ENCODE results near the gene CHRM1.
A peak's percentile ranks its signal among the peaks of the same experiment; 100 is the strongest.

Gene CHRM1

DNA sequence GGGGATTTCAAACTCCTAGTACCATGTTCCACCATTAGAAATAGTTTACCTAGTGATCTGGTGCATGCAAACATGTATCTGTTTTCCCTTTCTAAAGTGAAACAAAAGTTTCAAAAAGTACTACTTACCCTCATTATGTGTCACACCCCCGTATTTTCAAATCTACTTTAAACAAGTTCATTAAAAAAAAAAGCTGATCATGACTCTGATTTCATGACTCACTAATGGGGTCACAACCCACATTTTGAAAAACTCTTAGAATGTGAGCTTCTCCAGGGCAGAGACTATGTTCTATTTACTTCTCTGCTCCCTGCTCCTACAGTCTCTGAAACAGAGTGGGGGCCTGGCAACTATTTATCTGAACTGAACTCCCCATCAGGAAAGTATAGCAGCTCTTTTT lies 18.2 kb downstream of the CHRM1 start:
- DNase-seq: no peak

DNA sequence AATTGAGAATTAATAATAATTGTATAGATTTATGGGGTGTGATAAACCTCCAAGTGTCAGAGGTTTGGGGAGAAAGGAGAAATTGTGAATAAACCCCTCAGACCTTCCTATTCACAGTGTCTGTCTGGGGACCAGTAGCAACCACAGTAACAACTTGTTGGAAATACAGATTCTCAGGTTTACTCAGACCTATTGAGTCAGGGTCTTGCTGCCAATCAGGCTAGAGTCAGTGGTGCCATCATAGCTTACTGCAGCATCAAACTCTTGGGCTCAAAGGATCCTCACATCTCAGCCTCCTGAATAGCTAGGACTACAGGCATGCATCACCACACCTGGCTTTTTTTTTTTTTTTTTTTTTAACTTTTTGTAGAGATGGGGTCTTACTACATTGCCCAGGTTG lies 23.1 kb downstream of the CHRM1 start:
- no peak for DNase-seq

DNA sequence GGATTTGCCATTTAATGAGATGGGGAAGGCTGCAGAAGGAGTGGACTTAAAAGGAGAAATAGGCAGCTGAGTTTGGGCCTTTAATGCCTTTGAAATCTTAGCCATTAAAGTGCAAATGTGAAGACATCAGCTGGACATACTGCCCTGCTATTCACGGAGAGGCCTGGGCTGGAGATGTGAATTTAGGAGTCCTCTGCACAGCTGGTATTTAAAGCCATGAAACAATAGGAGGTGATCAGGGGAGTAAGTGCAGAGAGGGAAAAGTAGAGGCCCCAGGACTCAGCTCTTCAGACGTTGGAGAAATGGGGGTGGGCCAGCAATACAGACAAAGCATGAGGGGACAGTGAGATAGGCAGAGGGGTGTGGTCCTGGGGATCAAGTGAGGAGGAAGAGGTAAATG lies 23.9 kb downstream of the CHRM1 start:
- DNase-seq: no peak

DNA sequence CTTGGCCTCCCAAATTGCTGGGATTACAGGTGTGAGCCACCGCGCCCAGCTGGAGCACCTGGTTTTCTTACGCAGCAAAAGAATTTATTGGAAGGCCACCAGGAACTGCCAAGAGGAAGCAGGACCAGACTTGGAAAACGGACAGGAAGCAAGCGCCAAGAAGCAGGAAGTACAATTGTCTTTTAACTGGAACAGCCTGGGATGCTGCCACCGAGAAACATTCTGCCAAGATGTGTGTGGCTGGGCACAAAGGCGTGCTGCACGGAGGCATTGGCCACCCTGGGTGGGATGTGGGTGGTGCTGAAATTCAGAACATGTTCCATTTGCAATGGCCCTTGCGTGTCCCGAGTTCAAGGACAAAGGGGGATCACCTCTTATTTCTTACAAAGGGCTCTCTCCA lies 25.1 kb downstream of the CHRM1 start:
- no peak for DNase-seq

DNA sequence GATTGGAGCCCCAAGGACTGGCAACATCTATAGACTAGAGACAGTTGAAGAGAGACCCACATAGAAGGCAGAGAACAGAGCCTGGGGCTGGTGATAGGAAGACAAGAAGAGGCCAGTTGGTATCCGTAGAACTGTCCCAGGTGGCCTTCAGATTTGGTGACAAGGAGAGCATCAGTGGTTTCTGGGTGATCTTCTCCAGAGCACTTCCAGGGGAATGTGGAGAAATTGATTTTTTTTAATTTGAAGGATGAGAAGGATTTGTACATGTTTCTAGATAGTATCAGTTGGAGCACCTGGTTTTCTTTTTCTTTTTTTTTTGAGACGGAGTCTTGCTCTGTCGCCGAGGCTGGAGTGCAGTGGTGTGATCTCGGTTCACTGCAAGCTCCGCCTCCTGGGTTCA lies 25.7 kb downstream of the CHRM1 start:
- no peak for DNase-seq

DNA sequence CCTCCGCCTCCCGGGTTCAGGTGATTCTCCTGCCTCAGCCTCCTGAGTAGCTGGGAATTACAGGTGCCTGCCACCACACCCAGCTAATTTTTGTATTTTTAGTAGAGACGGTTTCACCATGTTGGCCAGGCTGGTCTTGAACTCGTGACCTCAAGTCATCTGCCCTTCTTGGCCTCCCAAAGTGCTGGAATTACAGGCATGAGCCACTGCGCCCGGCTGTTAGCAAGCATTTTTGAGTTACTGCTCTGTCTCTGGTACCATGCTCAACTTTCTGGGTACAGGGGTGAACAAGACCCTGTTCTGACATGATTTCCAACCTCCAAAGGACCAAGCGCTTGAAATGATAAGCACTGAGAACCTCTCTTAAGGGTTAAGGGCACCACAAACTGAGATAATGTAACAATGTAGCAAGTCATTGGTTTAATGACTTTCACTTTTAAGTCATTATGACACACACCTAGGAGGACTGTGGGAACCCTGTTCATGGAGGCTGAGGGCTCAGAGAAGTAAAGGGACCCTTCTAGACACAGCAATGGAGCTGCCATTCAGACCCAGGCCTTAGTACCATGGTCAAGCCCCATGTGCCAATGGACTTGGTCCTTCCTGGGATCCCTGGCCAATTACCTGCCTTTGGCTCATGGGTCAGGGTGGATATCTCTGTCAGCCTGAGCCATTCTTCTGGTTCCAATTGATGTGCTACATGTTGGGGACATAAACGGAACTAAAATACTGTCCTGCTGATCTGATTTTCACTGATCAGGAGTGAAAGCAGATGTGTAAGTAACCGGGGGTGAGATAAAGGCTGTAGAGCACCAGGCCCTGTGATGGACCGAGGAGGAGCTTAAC lies 28.9 kb downstream of the CHRM1 start:
- no peak for DNase-seq

DNA sequence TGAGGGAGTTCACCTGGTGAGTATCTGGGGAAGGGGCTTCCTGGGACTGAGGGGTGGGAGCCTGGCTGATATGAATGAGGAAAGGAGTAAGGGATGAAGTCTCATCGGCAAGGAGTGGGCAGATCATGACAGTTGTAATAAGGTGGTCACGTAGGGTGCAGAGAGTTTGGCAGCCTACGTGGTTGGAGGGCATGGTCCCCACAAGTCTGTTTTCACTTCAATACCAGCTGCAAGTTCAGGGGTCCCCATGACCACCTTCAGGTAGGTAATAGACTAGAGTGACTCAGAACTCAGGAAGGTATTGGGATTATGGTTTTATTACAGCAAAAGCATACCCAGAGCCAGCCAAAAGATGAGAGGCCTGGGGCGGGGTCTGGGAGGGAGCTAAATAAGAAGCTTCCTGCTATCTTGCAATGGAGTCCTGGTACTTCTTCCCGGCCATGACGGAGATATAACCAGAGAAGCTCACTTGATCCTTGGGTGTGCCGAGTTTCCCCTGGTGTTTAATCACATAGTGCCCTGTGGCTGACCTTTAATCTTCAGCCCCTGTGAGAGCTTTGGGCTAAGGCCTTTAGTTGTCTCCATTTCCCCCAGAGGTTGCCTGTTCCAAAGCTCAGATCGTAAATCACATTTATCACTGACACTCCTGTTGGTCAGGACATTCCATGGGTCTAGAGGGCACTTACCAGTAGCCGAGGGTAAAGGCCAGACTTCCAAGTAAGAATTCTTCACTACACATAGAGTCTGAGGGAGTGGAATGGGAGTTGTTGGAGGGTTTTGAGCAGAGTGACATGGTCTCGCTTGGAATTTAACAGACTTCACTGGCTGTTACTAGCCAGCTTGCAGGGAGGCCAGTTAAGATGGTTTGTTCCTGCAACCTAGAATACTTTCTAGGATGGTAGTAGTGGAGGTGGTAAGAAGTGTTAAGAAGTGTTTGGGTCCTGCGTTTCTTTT lies 31.4 kb downstream of the CHRM1 start:
- peak; percentile 75 for DNase-seq

DNA sequence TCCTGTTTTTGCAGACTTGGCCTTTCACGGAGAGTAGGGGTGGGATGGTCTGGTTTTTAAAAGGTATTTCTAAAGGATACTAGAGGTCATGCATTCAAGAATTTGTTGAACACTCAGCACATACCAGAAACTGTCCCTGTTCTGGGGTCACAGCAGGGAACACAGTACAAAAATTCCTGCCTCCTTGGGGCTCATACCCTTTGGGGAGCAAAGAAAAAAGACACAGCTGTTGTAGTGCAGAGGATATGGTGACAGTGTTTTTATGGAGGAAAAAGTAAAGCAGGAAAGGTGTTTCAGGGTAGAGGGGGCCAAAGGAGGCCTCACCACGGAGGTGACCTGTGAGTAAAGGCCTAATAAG lies 32.1 kb downstream of the CHRM1 start:
- DNase-seq: no peak

DNA sequence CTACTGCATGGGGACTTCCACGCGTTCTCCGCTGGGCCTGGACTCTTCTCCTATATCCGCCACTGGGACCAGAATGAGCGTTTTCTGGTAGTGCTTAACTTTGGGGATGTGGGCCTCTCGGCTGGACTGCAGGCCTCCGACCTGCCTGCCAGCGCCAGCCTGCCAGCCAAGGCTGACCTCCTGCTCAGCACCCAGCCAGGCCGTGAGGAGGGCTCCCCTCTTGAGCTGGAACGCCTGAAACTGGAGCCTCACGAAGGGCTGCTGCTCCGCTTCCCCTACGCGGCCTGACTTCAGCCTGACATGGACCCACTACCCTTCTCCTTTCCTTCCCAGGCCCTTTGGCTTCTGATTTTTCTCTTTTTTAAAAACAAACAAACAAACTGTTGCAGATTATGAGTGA lies 32.8 kb downstream of the CHRM1 start:
- DNase-seq: no peak

DNA sequence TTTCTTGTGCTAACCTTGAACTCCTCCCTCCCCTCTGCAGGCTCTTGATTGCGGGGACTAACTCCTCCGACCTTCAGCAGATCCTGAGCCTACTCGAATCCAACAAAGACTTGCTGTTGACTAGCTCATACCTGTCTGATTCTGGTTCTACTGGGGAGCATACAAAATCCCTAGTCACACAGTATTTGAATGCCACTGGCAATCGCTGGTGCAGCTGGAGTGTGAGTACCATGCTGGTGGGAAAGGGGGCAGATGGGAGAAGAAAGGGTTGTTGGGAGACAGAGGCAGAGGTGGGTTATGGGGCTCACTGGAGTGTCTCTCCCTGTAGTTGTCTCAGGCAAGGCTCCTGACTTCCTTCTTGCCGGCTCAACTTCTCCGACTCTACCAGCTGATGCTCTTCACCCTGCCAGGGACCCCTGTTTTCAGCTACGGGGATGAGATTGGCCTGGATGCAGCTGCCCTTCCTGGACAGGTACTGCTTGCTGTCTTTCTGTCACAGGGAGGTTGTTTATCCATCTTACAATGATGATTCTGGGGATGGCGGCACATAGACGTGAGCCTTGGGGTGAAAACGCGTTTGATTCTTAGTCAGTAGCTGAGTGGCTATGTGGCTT lies 35.9 kb downstream of the CHRM1 start:
- DNase-seq: no peak

DNA sequence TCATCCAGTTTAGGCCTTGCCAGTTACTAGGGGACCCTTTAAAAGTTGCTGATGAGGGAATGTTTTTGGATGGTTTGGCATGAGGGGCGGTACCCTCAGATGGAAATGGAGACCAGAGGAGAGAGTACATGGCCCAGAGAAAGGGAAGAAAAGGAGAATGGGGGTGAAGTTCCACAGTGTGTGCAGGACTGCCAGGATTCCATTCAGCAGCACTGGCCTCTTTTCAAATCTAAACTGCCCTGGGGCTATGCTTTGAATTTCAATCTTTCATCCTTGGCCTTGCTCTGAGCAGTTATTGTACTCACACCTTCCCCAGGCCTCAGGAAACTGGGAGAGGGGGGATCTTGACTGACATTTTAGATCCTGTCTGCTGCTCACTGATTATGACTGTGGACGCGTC lies 37.5 kb downstream of the CHRM1 start:
- DNase-seq: no peak

DNA sequence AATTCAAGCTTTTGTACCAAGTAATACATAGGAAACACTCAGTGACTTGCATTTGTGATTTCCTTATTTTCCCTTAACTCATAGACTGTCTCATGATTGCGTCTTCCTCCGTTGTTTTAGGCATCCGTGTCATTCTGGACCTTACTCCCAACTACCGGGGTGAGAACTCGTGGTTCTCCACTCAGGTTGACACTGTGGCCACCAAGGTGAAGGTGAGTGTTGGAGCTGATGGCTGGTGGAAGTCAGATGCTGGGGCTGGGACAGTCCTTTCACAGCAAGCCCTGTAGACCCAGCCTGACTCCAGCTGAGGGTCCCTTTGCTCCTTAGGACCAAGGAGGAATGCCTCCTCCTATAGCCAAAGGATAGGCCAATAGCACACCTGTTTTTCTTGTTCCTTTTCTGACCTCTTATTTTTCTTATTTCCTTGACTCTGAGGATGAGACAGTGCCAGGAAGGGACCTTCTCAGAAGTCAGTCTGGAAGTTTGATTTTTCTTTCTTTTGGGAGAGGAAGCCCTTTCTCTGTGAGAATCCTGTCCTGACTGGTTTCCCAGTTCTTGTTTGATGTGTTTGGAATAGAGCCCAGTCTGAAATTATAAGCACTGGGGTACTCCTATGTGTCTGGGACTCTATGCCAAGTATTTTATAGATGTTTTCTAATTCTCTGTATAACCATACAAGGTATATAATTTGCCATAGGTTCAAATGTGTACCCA lies 38.2 kb downstream of the CHRM1 start:
- no peak for DNase-seq

DNA sequence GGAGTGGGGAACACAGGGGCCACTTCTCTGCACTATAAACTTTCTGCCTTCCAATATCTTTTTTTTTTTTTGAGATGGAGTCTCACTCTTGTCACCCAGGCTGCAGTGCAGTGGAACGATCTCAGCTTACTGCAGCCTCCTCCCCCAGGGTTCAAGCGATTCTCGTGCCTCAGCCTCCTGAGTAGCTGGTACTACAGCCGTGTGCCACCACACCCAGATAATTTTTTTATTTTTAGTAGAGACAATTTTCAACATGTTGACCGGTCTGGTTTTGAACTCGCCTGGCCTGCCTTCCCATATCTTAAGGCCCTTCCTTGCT lies 38.8 kb downstream of the CHRM1 start:
- DNase-seq: no peak

DNA sequence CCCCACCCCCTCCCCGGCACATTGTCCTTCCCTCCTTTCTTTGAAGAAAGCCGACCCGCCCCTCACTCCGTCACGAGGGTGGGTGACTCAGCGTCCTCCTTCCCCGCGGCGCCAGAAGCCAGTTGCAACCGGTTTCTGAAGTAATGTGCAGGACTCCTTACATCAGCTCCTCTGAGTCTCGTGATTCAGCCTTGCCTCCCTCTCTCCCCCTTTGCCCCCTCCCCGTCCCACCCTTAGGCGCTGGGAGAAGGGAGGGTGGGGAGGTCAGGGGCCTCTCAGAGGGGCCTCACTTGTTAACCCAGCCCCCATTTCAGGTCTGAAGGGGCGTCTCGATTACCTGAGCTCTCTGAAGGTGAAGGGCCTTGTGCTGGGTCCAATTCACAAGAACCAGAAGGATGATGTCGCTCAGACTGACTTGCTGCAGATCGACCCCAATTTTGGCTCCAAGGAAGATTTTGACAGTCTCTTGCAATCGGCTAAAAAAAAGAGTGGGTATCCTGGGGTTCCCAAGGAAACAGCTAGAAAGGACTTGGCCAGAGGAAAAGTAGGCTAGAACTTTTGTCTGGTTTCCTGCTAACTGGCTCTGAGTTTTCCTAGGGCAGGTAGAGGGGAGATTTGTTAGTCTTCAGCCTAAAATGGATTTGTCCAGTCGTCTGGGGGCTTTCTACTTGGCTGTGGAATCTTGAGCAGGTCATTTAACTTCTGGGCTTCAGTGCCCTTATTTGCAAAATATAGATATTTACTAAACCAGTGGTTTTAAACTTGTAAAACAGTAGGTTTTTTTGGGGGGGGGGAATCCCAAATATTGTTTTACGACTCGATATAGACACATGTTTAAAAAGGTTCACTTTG lies 39.4 kb downstream of the CHRM1 start:
- peak; percentile 95 for DNase-seq

DNA sequence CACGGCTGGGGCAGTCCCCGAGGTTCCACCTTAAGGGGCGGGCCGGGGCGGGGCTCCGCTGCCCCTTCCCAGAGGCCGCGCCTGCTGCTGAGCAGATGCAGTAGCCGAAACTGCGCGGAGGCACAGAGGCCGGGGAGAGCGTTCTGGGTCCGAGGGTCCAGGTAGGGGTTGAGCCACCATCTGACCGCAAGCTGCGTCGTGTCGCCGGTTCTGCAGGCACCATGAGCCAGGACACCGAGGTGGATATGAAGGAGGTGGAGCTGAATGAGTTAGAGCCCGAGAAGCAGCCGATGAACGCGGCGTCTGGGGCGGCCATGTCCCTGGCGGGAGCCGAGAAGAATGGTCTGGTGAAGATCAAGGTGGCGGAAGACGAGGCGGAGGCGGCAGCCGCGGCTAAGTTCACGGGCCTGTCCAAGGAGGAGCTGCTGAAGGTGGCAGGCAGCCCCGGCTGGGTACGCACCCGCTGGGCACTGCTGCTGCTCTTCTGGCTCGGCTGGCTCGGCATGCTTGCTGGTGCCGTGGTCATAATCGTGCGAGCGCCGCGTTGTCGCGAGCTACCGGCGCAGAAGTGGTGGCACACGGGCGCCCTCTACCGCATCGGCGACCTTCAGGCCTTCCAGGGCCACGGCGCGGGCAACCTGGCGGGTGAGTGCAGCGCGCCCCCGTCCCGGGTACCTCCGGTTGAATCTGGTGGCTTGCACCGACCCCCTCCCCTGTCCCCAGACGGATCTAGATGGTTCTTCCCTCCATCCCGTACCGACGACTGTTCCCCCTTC lies 40.2 kb downstream of the CHRM1 start, which contains the start of gene SLC3A2:
SLC3A2 (plus strand) TSS at position 94 of the 776 bp plus-strand sequence; CDS start at position 222, 128 bp downstream.
- DNase-seq: peak; percentile 92

DNA sequence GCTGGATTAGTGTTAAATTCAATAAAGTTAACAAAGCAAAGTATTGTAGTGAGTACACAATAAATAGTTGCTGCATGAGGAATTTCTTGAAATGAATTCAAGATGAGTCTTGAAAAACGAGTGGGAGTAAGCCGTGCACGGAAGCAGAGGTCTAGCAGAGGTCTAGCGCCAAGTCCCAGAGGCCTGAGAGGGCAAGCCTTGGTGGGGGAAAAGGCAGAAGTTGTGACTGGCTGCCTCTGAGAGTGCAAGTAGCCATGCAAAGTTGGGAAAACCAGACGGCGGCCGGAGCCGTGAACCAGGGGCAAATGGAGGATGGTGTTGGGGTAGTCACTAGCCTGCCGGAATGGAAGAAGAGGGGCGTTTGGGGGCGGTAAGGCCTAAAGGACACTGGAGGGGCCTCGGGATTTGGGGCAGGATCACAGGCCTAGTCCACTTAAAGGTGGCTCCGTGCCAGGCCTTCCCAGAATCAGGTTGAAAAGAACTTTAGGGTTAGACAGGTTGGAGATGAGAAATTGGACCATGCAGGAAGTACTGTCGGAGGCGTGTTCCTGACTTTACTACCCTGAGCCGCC lies 40.8 kb downstream of the CHRM1 start:
- DNase-seq: peak; percentile 85

DNA sequence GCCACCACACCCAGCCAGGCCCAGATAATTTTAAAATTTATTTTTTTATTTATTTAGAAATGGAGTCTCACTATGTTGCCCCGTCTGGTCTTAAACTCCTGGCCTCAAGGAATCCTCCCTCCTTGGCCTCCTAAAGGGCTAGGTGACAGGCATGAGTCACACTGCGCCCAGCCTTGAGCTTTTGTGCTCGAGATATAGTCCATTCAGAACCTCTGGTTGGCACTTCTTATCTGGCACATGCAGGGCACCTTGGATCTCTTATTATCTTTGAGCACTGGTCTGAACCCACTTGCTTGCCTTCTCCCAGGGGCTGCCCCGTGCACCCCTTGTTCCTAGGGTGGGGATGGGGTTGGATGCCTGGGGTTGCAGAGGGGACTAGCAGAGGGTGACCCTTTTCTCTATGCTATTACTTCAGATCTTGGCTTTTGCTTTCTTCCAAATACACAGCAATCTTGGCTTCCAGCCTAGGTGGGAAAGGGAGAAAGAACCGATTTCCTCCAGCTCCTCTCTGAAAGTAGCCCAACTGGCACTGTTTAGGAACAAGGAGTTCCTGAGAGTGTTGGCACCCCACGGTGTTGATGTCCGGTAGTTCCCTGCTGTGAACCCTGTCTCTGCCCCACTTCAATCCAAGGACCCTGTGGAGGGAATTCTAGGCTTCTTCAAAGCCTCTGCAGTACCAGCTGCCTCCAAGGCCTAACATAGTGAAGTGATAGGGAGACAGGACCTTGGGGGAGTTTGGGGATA lies 41.8 kb downstream of the CHRM1 start:
- no peak for DNase-seq

DNA sequence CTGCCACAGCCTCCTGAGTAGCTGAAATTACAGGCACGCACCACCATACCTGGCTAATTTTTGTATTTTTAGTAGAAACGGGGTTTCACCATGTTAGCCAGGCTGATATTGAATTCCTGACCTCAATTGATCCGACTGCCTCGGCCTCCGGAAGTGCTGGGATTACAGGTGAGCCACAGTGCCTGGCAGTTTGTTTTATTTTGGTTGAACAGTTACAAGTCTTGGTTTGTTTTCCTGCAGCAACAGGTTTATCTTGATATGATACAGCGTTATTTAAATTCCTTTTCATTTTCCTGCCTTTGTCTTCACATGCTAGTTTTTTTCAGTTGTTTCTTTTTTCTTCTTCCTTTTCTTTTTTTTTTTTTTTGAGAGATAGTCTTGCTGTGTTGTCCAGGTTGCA lies 44.5 kb downstream of the CHRM1 start:
- no peak for DNase-seq

DNA sequence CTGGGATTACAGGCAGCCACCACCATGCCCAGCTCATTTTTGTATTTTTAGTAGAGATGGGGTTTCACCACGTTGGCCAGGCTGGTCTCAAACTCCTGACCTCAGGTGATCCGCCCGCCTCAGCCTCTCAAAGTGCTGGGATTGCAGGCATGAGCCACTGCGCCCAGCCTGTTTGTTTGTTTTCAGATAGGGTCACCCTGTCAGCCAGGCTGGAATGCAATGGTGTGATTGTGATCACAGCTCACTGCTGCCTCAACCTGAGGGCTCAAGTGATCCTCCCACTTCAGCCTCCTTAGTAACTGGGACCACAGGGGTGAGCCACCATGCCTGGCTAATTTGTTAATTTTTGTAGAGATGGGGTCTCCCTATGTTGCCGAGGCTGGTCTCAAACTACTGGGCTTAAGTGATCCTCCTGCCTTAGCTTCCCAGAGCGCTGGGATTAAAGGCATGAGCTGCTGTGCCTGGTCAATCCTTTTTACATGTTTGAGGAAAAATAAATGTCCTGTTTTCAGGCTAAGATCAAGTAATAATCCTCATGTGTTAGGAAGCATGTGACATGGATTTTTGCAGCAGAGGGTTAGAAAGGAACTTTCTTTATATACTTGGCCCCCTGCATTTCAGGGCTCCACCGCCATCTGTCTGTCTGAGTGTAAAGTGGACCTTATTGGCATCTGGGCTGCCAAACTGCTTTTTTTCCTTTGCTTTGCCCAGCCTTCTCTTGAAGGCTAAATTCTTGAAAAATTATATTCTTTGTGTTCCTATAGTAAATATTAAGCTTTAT lies 45.3 kb downstream of the CHRM1 start:
- DNase-seq: no peak

All from NCI-H226 (cell line).